Activated CD8-positive, alpha-beta memory T cell treated with anti-CD3 and anti-CD28 coated beads, Interleukin-2, amount 50 U/mL, for 4 hours (primary cell): ENCODE measurements around the gene POLL.
A peak's percentile ranks its signal among the peaks of the same experiment; 100 is the strongest.

Source experiments
- DNase-seq: peaks from one replicate; pipeline ENCODE4 v3.0.0-alpha.2; 2020

POLL gene

GRCh38 chr10:101573885-101574753 lies 13.9 kb downstream of the POLL start:
- DNase-seq = no peak

GRCh38 chr10:101572785-101573184 lies 15.3 kb downstream of the POLL start:
- no peak for DNase-seq

GRCh38 chr10:101572126-101572525 lies 15.9 kb downstream of the POLL start:
- DNase-seq = no peak

GRCh38 chr10:101571271-101571925 lies 16.7 kb downstream of the POLL start:
- DNase-seq = no peak

- DNase-seq = no peak
Measured at GRCh38 chr10:101570428-101571270, 17.4 kb downstream of the POLL start.

- peak; percentile 85 for DNase-seq
Measured at GRCh38 chr10:101569622-101570427, 18.2 kb downstream of the POLL start.

GRCh38 chr10:101569323-101569621 lies 18.8 kb downstream of the POLL start:
- DNase-seq = no peak

- no peak for DNase-seq
Measured at GRCh38 chr10:101568054-101568745, 19.9 kb downstream of the POLL start.

GRCh38 chr10:101567165-101568006 lies 20.7 kb downstream of the POLL start:
- no peak for DNase-seq

GRCh38 chr10:101566333-101567164 lies 21.5 kb downstream of the POLL start:
- DNase-seq = no peak

- no peak for DNase-seq
Measured at GRCh38 chr10:101565936-101566332, 22.1 kb downstream of the POLL start.

GRCh38 chr10:101565370-101565900 lies 22.6 kb downstream of the POLL start:
- no peak for DNase-seq

GRCh38 chr10:101564490-101564991 lies 23.5 kb downstream of the POLL start:
- DNase-seq = no peak

- DNase-seq = no peak
Measured at GRCh38 chr10:101563497-101564040, 24.5 kb downstream of the POLL start.

GRCh38 chr10:101563007-101563406 lies 25.1 kb downstream of the POLL start:
- no peak for DNase-seq

- no peak for DNase-seq
Measured at GRCh38 chr10:101562231-101562630, 25.8 kb downstream of the POLL start.

- DNase-seq = no peak
Measured at GRCh38 chr10:101561068-101561915, 26.8 kb downstream of the POLL start.

GRCh38 chr10:101560298-101561067 lies 27.6 kb downstream of the POLL start:
- DNase-seq = no peak
